ENCODE results near the gene LRRC8B. TPM values are rescaled to one million over a fixed set of nuclear protein-coding genes. Genes with fewer than 3 reads are reported as not detected.

Gene LRRC8B
- total and polyA plus RNA-seq, 2 of the 8 experiments (the other 6 are each of a cell fraction or from before 2014, with no cell fraction given) = 18.4 to 29.2 TPM

DNA sequence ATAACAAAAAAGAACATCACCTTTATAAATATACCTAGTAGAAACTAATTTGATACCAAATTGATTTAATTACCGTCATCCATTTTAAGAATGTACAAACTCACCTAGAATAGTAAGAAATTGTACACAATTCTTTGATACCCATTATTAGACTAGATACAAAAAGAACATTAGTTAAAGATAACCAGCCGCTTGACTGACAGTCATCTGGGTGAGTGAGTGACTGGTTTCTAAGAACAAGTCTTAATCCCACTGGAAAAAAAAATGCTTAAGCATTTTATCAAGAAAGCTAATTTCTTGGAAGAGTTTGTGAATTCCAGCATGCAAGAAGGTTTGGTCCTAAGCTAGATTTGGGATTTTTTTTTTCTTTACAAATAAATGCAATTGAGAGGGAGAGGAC lies 10.9 kb downstream of the LRRC8B start:
- Histone ChIP-seq H3K4me3 (ENCODE audit: extremely low read depth in 1 of 4, insufficient read depth in 2 of 4, low read depth in 3 of 4, low read length in 4 of 4) (no peak overlapping the region), H2BK120ac (replicated peaks; ENCODE audit: low read depth, low read length) (no peak overlapping the region), H3K23me2 (ENCODE audit: low read depth, low read length) (no peaks in the 10 kb centered on the region), H4K5ac (ENCODE audit: insufficient read length, low read depth, low read length) (no peak overlapping the region), H2BK15ac (ENCODE audit: low read length) (no peak overlapping the region), H3K4me2 (ENCODE audit: insufficient read depth in 1 of 2, low read depth in 2 of 2, low read length in 2 of 2) (no peak overlapping the region), H3K36me3 (ENCODE audit: control insufficient read depth in 2 of 4, insufficient read depth in 4 of 4, low read length in 3 of 4) (no peaks in the 10 kb centered on the region), H3K27me3 (replicated peaks in 1 of 4; ENCODE audit: control insufficient read depth in 3 of 4, extremely low read depth in 1 of 4, insufficient read depth in 3 of 4, low read length in 3 of 4) (no peaks in the 10 kb centered on the region), H3K79me1 (ENCODE audit: low read depth, low read length) (peaks cover 9% of the 10 kb centered on the region), H3K9me3 (ENCODE audit: insufficient read depth in 2 of 2, low read depth in 1 of 2, low read length in 1 of 2) (no peaks in the 10 kb centered on the region), H3K27ac (ENCODE audit: low read depth, low read length) (no peak overlapping the region), H4K20me1 (replicated peaks in 1 of 2; ENCODE audit: control insufficient read depth in 1 of 2, insufficient read depth in 2 of 2, low read length in 2 of 2) (peaks cover 1 to 3% of the 10 kb centered on the region in 2 experiments), H4K91ac (replicated peaks; ENCODE audit: insufficient read length, low read length) (no peak overlapping the region), H3K23ac (ENCODE audit: insufficient read length) (no peak overlapping the region), H4K8ac (ENCODE audit: extremely low read depth, insufficient read depth, low read length) (no peak overlapping the region), H3K9ac (replicated peaks in 1 of 4; ENCODE audit: extremely low read depth in 1 of 4, low read depth in 3 of 4, low read length in 3 of 4) (no peak overlapping the region), H2BK12ac (ENCODE audit: low read depth, low read length) (no peak overlapping the region), H3K4me1 (replicated peaks in 1 of 4; ENCODE audit: control insufficient read depth in 3 of 4, insufficient read depth in 4 of 4, low read length in 3 of 4) (peaks cover 1 to 8% (median 6%) of the 10 kb centered on the region in 4 experiments; a peak in 6 of 7 replicates), H2AK5ac (ENCODE audit: low read depth, low read length) (no peak overlapping the region), H2BK20ac (ENCODE audit: low read length) (no peak overlapping the region), H3K14ac (ENCODE audit: insufficient read length) (no peak overlapping the region), H2BK5ac (ENCODE audit: low read depth, low read length) (no peak overlapping the region), H3K79me2 (ENCODE audit: control insufficient read depth in 1 of 2, insufficient read depth in 2 of 2, low read length in 2 of 2) (peaks cover 13 to 94% of the 10 kb centered on the region in 2 experiments), H3K56ac (replicated peaks; ENCODE audit: insufficient read length, low read depth, low read length) (no peak overlapping the region), H3K4ac (replicated peaks; ENCODE audit: insufficient read length, low read depth, low read length) (no peak overlapping the region), H3K18ac (ENCODE audit: extremely low read depth, low read length) (no peak overlapping the region), H2AFZ (ENCODE audit: low read length) (no peak overlapping the region)
- 89% methylated on average over 2 of the region's 2 CpGs; no CpG with 5 or more reads in 1 of the 2 experiments for WGBS, 2 experiments (ENCODE audit: extremely low coverage in 1 of 2, insufficient coverage in 1 of 2, insufficient read length in 1 of 2, insufficient replicate concordance in 2 of 2, low coverage in 1 of 2, low lambda C conversion rate in 2 of 2, missing lambda C conversion rate in 1 of 2)
- CTCF ChIA-PET (ENCODE audit: partially characterized antibody) = interaction anchor here (0.6 to 0.9 kb wide), 2 partner anchors 15 to 1813 kb away, joined by 3 read pairs; no protein-coding TSS in a partner anchor
- POLR2A ChIA-PET (ENCODE audit: partially characterized antibody) = no interaction called here
- FAIRE-seq = no peak
- DNase-seq (ENCODE audit: low read depth in 1 of 2, low spot score in 2 of 2) = no peak
- TF ChIP-seq CTBP2 (IDR thresholded peaks at IDR 0.05; ENCODE audit: borderline replicate concordance, insufficient read depth, insufficient read length, low read length) (no peak), KDM4A (IDR thresholded peaks at IDR 0.05; ENCODE audit: low read depth, low read length, severe bottlenecking) (no peak), POLR2A (IDR thresholded peaks at IDR 0.05; ENCODE audit: control extremely low read depth in 1 of 2, low read depth in 2 of 2, low read length in 2 of 2) (no peak), SAP30 (IDR thresholded peaks at IDR 0.05; ENCODE audit: insufficient read depth, insufficient replicate concordance, low read length) (no peak), CEBPB (IDR thresholded peaks at IDR 0.05; ENCODE audit: low read depth, low read length) (no peak), SP1 (IDR thresholded peaks at IDR 0.05; ENCODE audit: low read depth, low read length) (no peak), GTF2F1 (IDR thresholded peaks at IDR 0.05; ENCODE audit: borderline replicate concordance, low read depth, low read length) (no peak), EZH2 (IDR thresholded peaks at IDR 0.05; ENCODE audit: low read depth, low read length, severe bottlenecking) (no peak), ASH2L (IDR thresholded peaks at IDR 0.05; ENCODE audit: low read length) (no peak), TAF7 (optimal IDR thresholded peaks at IDR 0.05; ENCODE audit: borderline replicate concordance, low read depth, low read length) (no peak), EGR1 (IDR thresholded peaks at IDR 0.05; ENCODE audit: borderline replicate concordance, low read depth, low read length) (no peak)
- TF ChIP-seq, protein P1, sequence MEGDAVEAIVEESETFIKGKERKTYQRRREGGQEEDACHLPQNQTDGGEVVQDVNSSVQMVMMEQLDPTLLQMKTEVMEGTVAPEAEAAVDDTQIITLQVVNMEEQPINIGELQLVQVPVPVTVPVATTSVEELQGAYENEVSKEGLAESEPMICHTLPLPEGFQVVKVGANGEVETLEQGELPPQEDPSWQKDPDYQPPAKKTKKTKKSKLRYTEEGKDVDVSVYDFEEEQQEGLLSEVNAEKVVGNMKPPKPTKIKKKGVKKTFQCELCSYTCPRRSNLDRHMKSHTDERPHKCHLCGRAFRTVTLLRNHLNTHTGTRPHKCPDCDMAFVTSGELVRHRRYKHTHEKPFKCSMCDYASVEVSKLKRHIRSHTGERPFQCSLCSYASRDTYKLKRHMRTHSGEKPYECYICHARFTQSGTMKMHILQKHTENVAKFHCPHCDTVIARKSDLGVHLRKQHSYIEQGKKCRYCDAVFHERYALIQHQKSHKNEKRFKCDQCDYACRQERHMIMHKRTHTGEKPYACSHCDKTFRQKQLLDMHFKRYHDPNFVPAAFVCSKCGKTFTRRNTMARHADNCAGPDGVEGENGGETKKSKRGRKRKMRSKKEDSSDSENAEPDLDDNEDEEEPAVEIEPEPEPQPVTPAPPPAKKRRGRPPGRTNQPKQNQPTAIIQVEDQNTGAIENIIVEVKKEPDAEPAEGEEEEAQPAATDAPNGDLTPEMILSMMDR (IDR thresholded peaks at IDR 0.05; ENCODE audit: control extremely low read depth in 1 of 3, insufficient read depth in 1 of 3, low read depth in 1 of 3, low read length in 3 of 3) = no peak

Data from H1 (cell line).